ENCODE data around the gene FBXO4.
"Not testable (repeated sequence)": the region's sequence is repeated elsewhere in the genome, so short reads cannot be mapped to it uniquely, and the experiment has no call there.

FBXO4 gene

GRCh38 chr5:41980396-41980795 is 55.3 kb downstream of the FBXO4 start:
- no peak for DNase-seq (ENCODE audit: low read depth in 3 of 3, low spot score in 1 of 3)

- DNase-seq (ENCODE audit: low read depth in 3 of 3, low spot score in 1 of 3): no peak
These were observed 55.8 kb downstream of the FBXO4 start for GRCh38 chr5:41980870-41981269.

- not testable (repeated sequence) for DNase-seq (ENCODE audit: low read depth in 3 of 3, low spot score in 1 of 3)
These were observed 57.8 kb downstream of the FBXO4 start for GRCh38 chr5:41982858-41983257.

GRCh38 chr5:41983284-41983683 is 58.2 kb downstream of the FBXO4 start:
- no peak for DNase-seq (ENCODE audit: low read depth in 3 of 3, low spot score in 1 of 3)

- no peak for DNase-seq (ENCODE audit: low read depth in 3 of 3, low spot score in 1 of 3)
These were observed 61.0 kb downstream of the FBXO4 start for GRCh38 chr5:41985945-41986695.
